GM23248 (cell line): ENCODE measurements around the gene SNAI3. TPM values are rescaled to one million over a fixed set of nuclear protein-coding genes. Genes with fewer than 3 reads are reported as not detected.

Experiments
- DNase-seq: peaks from one replicate; pipeline ENCODE4 v3.0.0-alpha.2; 2015
- H2AFZ ChIP-seq: fragments of 200-600 bp; sonication (generic); 2 replicates; pipeline ENCODE4 v1.6.1; 2016; ENCODE audit warnings: antibody characterized with exemption
- H3F3A ChIP-seq: fragments of 200-600 bp; sonication (generic); 2 replicates; pipeline ENCODE4 v1.6.1; 2016; ENCODE audit warnings: mild to moderate bottlenecking, antibody characterized with exemption, mixed run types; ENCODE audit not compliant: insufficient read depth
- H3K27ac ChIP-seq: fragments of 200-600 bp; sonication (generic); 2 replicates; pipeline ENCODE4 v1.5.1; 2016; ENCODE audit warnings: mild to moderate bottlenecking
- H3K27me3 ChIP-seq: fragments of 200-600 bp; sonication (generic); replicated peaks from 2 replicates; pipeline ENCODE4 v1.6.1; 2016; ENCODE audit warnings: mild to moderate bottlenecking; ENCODE audit not compliant: insufficient read depth
- H3K36me3 ChIP-seq: fragments of 200-600 bp; sonication (generic); 2 replicates; pipeline ENCODE4 v1.6.1; 2016; ENCODE audit warnings: low read depth, mild to moderate bottlenecking
- H3K4me1 ChIP-seq: fragments of 200-600 bp; sonication (generic); 2 replicates; pipeline ENCODE4 v1.6.1; 2016; ENCODE audit warnings: mild to moderate bottlenecking; ENCODE audit not compliant: insufficient read depth
- H3K4me2 ChIP-seq: fragments of 200-600 bp; sonication (generic); one replicate; pipeline ENCODE4 v1.6.1; 2016; ENCODE audit warnings: mild to moderate bottlenecking; ENCODE audit not compliant: unreplicated experiment
- H3K4me3 ChIP-seq: fragments of 200-600 bp; sonication (generic); 2 replicates; pipeline ENCODE4 v1.5.1; 2016; ENCODE audit warnings: mild to moderate bottlenecking
- H3K79me2 ChIP-seq: fragments of 200-600 bp; sonication (generic); 2 replicates; pipeline ENCODE4 v1.6.1; 2016; ENCODE audit warnings: mild to moderate bottlenecking; ENCODE audit not compliant: insufficient read depth
- H3K9ac ChIP-seq: fragments of 200-600 bp; sonication (generic); 2 replicates; pipeline ENCODE4 v1.6.1; 2016; ENCODE audit warnings: mild to moderate bottlenecking
- H3K9me2 ChIP-seq: fragments of 200-600 bp; sonication (generic); 2 replicates; pipeline ENCODE4 v1.6.1; 2016; ENCODE audit warnings: mixed run types, mild to moderate bottlenecking, moderate library complexity; ENCODE audit not compliant: insufficient read depth
- H3K9me3 ChIP-seq: fragments of 200-600 bp; sonication (generic); one replicate; pipeline ENCODE4 v1.6.1; 2017; ENCODE audit warnings: low read depth
- H4K20me1 ChIP-seq: fragments of 200-600 bp; sonication (generic); 2 replicates; pipeline ENCODE4 v1.6.0; 2016; ENCODE audit not compliant: insufficient read depth
- EZH2 ChIP-seq: fragments of 200-600 bp; sonication (generic); IDR thresholded peaks from 2 replicates; pipeline ENCODE4 v1.6.1; 2018; ENCODE audit warnings: antibody characterized with exemption, mild to moderate bottlenecking; ENCODE audit not compliant: insufficient read depth, poor library complexity, severe bottlenecking
- EZH2phosphoT487 ChIP-seq: fragments of 200-600 bp; sonication (generic); IDR thresholded peaks from 2 replicates; pipeline ENCODE4 v1.6.1; 2018; ENCODE audit warnings: antibody characterized with exemption, moderate library complexity, mild to moderate bottlenecking, low read depth; ENCODE audit not compliant: insufficient read depth
- WGBS, 2 experiments: methylation state at CpG; one replicate each; pipeline ENCODE4 v1.1.6; 2015 to 2017; ENCODE audit warnings: low lambda C conversion rate in 2 of 2, low coverage in 1 of 2; ENCODE audit errors: missing lambda C conversion rate in 2 of 2; 5-methylcytosine and 5-hydroxymethylcytosine counted together
- in situ Hi-C: fragments of 300-500 bp; cut with MboI; formaldehyde crosslinking; loops from 2 replicates; pipeline ENCODE4 v1.15.0; 2020
- polyA plus RNA-seq: library from polyadenylated mRNA; unstranded; fragments of >200 nt; fragmentation: Nextera tagmentation; extraction: Ambion mirVana; gene quantifications from 2 replicates; pipeline ENCODE4 v1.2.1, GENCODE V29; 2016
- total RNA-seq: library from RNA; depleted of rRNA; stranded (reverse); fragments of >200 nt; shearing (Covaris generic); gene quantifications from 2 replicates; pipeline ENCODE4 v1.2.3, GENCODE V29; 2014; rRNA removed

The SNAI3 gene
- not detected in 2 replicates for total RNA-seq
- 0.35 and 0.71 TPM in 2 replicates for polyA plus RNA-seq

DNA sequence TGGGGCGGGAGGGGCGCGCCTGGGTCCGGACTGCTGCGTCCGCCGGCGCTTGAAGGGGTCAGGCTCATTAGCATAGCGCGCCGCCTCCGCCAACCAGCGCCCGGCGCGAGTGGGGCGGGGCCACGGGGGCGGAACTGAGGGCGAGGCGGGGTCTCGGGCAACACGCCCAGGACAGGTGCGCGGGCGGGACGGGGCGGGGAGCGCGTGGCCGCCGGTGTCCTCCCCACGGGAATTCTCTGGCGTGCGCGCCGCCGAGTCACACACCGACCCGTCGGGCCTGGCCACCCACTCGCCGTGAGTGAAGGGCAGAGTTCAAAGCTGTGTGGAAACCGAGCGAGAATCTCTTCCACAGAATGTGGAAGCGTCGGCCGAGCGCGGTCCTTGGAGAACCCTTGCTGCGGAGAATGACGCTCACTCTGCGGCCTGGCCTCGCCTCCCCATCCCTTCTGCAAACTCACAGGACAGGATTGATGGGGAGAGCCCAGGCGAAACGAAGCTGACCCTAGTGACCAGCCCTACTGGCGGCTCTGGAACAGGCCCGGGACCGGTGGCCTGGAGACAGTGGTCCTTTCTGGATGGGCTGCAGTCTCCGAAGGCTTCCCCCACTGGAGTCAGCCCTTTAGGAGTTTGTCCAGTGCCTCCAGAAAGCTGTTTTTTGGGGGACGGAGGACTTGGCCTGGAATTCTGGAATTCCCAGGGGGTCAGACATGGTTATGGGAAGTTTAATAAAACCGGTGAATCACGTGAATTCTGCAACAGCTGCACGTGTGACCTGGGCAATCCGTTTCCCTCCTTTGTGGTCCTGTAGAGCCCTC is at the start of gene SNAI3:
Gene SNAI3, minus strand, starts transcription at position 69 of the 815 bp plus-strand sequence. CDS start 101 bp downstream, outside the sequence.
- Histone ChIP-seq H3F3A (no peaks in the 10 kb centered on the region), H3K9me3 (no peaks in the 10 kb centered on the region), H3K27ac (no peak within 1 kb of the TSS), H3K9me2 (no peaks in the 10 kb centered on the region), H3K79me2 (no peaks in the 10 kb centered on the region), H3K27me3 (peaks cover 18% of the 10 kb centered on the region), H3K4me3 (peak within 1 kb of the TSS; percentile 59), H3K36me3 (no peaks in the 10 kb centered on the region), H4K20me1 (no peaks in the 10 kb centered on the region), H2AFZ (peak within 1 kb of the TSS; percentile 42), H3K4me2 (peak within 1 kb of the TSS; percentile 49), H3K9ac (no peak within 1 kb of the TSS), H3K4me1 (no peaks in the 10 kb centered on the region)
- 10 to 14% methylated on average over 29 to 40 of the region's 65 CpGs for WGBS, 2 experiments
- TF ChIP-seq EZH2 (no peak), EZH2phosphoT487 (no peak)
- DNase-seq = peak; percentile 58
- in situ Hi-C loops = no loop called here

DNA sequence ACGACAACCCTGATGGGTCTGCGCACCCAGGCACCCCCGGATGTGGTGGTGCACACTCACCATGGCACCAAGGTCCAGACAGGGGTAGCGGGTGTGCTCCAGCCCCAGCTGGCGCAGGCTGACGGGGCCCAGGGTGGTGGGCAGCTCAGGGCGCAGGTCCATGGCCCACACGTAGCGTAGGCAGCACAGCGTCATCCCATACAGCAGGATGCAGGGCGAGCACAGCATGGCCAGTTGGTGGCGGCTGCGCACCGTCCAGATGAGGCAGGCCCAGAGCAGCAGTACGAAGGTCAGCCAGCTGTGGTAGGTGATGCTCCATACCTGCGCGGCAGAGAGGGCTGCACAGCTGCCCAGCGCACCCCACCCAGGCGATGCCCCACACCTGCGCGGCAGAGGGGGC is 49.8 kb upstream of the SNAI3 start:
- no peaks in the 10 kb centered on the region for H3K9me2 ChIP-seq
- no peak overlapping the region for H3K4me3 ChIP-seq
- H3K36me3 ChIP-seq = peaks cover 15% of the 10 kb centered on the region; the same call in 1 of the 2 replicates
- peaks cover 4% of the 10 kb centered on the region; the same call in 1 of the 2 replicates for H3F3A ChIP-seq
- no peaks in the 10 kb centered on the region for H3K4me1 ChIP-seq
- no peak overlapping the region for H3K4me2 ChIP-seq
- in situ Hi-C loops = no loop called here
- H3K27me3 ChIP-seq = no peaks in the 10 kb centered on the region
- DNase-seq = no peak
- WGBS, 2 experiments = 91 to 94% methylated on average over 16 to 19 of the region's 21 CpGs
- peaks cover 13% of the 10 kb centered on the region; the same call in 1 of the 2 replicates for H3K79me2 ChIP-seq
- no peak overlapping the region for H3K9ac ChIP-seq
- H3K9me3 ChIP-seq = no peaks in the 10 kb centered on the region
- TF ChIP-seq EZH2phosphoT487 (no peak), EZH2 (no peak)
- no peak overlapping the region for H3K27ac ChIP-seq
- H2AFZ ChIP-seq = no peak overlapping the region
- H4K20me1 ChIP-seq = no peaks in the 10 kb centered on the region

DNA sequence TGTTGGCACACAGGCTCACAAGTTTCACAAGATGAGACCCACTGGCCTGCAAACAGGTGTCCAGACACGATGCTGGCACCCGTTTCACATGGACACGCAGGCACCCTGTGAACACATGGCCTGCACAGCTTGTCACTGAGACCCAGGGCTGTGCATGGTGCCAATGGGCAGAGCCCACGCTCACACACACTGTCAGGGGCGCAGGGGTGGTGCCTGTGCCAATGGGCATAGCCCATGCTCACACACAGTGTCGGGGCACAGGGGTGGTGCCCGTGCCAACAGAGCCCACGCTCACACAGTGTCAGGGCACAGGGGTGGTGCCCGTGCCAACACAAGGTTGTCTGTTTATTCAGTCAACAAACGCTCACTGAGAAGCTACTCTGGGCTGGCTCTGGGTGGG is 49.3 kb upstream of the SNAI3 start:
- WGBS, 2 experiments = 91% methylated on average over 8 to 10 of the region's 10 CpGs
- no peaks in the 10 kb centered on the region for H4K20me1 ChIP-seq

DNA sequence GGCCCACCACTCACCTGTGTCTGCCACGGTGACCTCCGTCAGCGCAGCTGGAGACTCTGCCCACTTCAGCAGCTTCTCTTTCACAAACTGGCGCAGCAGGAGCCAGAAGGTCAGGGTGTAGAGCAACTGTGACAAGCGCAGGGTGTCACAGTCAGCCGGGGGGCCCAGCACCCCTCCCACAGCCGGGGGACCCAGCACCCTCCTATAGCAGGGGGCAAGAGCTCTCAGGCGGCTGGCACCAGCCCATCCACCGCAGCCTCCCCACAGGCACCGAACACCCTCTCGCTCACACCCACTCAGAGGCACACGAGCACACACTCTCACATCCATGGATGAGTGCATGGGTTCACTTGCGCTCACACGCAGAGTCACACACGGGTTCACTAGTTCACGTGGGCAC is 48.8 kb upstream of the SNAI3 start:
- DNase-seq = no peak
- Histone ChIP-seq H3K4me3 (no peak overlapping the region), H3K36me3 (peaks cover 20% of the 10 kb centered on the region; the same call in 1 of the 2 replicates), H3K79me2 (peaks cover 13% of the 10 kb centered on the region; the same call in 1 of the 2 replicates), H3K27me3 (no peaks in the 10 kb centered on the region), H3K4me1 (no peaks in the 10 kb centered on the region), H3K9me3 (no peaks in the 10 kb centered on the region), H3K4me2 (no peak overlapping the region), H3F3A (peaks cover 6% of the 10 kb centered on the region; the same call in 1 of the 2 replicates), H3K9me2 (no peaks in the 10 kb centered on the region), H2AFZ (no peak overlapping the region), H4K20me1 (no peaks in the 10 kb centered on the region), H3K9ac (no peak overlapping the region), H3K27ac (no peak overlapping the region)
- TF ChIP-seq EZH2 (no peak), EZH2phosphoT487 (no peak)
- WGBS, 2 experiments = 90 to 93% methylated on average over 16 of the region's 16 CpGs
- in situ Hi-C loops = no loop called here

More for the DNA sequence above, 49.3 kb upstream of the SNAI3 start:
- no peaks in the 10 kb centered on the region for H3K27me3 ChIP-seq
- no peak overlapping the region for H3K9ac ChIP-seq
- H3K4me3 ChIP-seq = no peak overlapping the region
- H3F3A ChIP-seq = peaks cover 6% of the 10 kb centered on the region; the same call in 1 of the 2 replicates
- no peaks in the 10 kb centered on the region for H3K9me3 ChIP-seq
- no peaks in the 10 kb centered on the region for H3K4me1 ChIP-seq
- no peak overlapping the region for H3K27ac ChIP-seq
- no peak overlapping the region for H3K4me2 ChIP-seq
- no peak overlapping the region for H2AFZ ChIP-seq
- H3K9me2 ChIP-seq = no peaks in the 10 kb centered on the region
- no peak for TF ChIP-seq EZH2
- no peak for TF ChIP-seq EZH2phosphoT487
- H3K36me3 ChIP-seq = peaks cover 20% of the 10 kb centered on the region; the same call in 1 of the 2 replicates
- peaks cover 13% of the 10 kb centered on the region; the same call in 1 of the 2 replicates for H3K79me2 ChIP-seq
- DNase-seq = no peak
- in situ Hi-C loops = no loop called here
